GM18951 (cell line): ENCODE data around the gene RIMKLB.
"Not testable (repeated sequence)": the region's sequence is repeated elsewhere in the genome, so short reads cannot be mapped to it uniquely, and the experiment has no call there.

Experiments
- POLR2A ChIP-seq: IDR thresholded peaks from 4 replicates; pipeline ENCODE4 v1.6.1; 2011; ENCODE audit warnings: mild to moderate bottlenecking; ENCODE audit not compliant: insufficient read length, insufficient read depth; ENCODE audit errors: extremely low read depth
- in situ Hi-C: fragments of 300-500 bp; cut with MboI; formaldehyde crosslinking; loops from one replicate; pipeline ENCODE4 v1.12.0; 2022; ENCODE audit warnings: low sequenced_read_pairs, mixed read lengths, inconsistent platforms; ENCODE audit not compliant: unreplicated experiment

RIMKLB gene

GRCh38 chr12:8770499-8770898, 72.7 kb downstream of the RIMKLB start:
- in situ Hi-C loops, result no loop called here
- no peak for TF ChIP-seq POLR2A

- in situ Hi-C loops, result no loop called here
- no peak for TF ChIP-seq POLR2A
Measured at GRCh38 chr12:8771072-8771471, 73.3 kb downstream of the RIMKLB start.

DNA sequence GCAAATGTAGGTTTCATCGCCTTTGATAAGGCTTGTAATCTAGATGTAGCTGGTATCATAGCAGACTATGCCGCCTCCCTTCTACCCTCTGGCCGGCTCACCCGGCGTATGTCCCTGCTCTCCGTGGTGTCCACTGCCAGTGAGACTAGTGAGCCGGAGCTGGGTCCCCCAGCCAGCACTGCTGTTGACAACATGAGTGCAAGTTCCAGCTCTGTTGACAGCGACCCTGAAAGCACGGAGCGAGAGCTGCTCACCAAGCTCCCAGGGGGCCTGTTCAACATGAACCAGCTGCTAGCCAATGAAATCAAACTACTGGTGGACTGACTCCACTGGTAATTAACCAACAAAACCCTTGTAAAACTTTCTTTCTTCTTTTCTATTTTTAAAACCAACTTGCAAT, 75.7 kb downstream of the RIMKLB start:
- in situ Hi-C loops, result no loop called here
- no peak for TF ChIP-seq POLR2A

- in situ Hi-C loops, result no loop called here
- TF ChIP-seq POLR2A, result no peak
Measured at GRCh38 chr12:8779281-8779680, 81.5 kb downstream of the RIMKLB start.

- TF ChIP-seq POLR2A, result no peak
Measured at GRCh38 chr12:8779862-8780261, 82.1 kb downstream of the RIMKLB start.

GRCh38 chr12:8780389-8780788, 82.6 kb downstream of the RIMKLB start:
- no peak for TF ChIP-seq POLR2A
- in situ Hi-C loops, result no loop called here

More at GRCh38 chr12:8779862-8780261, 82.1 kb downstream of the RIMKLB start:
- in situ Hi-C loops, result no loop called here

GRCh38 chr12:8781381-8782127, 83.8 kb downstream of the RIMKLB start:
- in situ Hi-C loops, result no loop called here
- no peak for TF ChIP-seq POLR2A

- no peak for TF ChIP-seq POLR2A
- in situ Hi-C loops, result no loop called here
Measured at GRCh38 chr12:8784290-8784888, 86.6 kb downstream of the RIMKLB start.

DNA sequence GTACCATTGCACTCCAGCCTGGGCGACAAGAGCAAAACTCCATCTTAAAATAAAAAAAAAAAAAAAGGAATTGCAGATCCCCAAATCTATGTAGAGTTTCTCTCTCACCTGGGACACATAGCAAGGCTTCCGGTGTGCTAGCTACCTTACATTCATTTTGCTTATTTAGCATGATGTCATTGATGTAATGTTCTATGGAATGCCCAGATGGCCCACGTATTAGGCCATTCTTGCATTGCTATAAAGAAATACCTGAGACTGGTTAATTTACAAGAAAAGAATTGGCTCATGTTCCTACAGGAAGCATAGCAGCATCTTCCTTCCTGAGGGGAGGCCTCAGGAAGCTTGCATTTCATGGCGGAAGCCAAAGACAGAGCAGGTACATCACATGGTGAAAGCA, 87.7 kb downstream of the RIMKLB start:
- in situ Hi-C loops, result no loop called here
- no peak for TF ChIP-seq POLR2A

DNA sequence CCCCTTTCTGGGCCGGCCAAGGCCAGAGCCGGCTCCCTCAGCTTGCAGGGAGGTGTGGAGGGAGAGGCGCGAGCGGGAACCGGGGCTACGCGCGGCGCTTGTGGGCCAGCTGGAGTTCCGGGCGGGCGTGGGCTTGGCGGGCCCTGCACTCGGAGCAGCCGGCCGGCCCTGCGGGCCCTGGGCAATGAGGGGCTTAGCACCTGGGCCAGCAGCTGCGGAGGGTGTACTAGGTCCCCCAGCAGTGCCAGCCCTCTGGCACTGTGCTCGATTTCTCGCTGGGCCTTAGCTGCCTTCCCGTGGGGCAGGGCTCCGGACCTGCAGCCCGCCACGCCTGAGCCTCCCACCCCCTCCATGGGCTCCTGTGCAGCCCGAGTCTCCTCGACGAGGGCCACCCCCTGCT, 89.4 kb downstream of the RIMKLB start:
- in situ Hi-C loops, result not testable (repeated sequence)

DNA sequence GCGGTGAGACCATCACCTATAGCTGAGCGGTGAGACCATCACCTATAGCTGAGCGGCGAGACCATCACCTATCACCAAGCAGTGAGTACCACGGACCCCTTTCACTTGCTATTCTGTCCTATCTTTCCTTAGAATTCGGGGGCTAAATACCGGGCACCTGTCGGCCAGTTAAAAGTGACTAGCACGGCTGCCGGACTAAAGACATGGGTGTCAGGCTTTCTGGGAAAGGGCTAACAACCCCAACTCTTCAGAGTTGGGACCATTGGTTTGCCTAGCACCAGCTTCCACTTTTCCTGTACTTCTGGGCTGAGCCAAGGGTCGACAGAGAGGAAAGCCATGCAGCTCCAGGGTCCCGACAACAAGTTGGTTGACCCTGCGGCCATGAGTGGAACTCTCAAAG, 90.9 kb downstream of the RIMKLB start:
- in situ Hi-C loops, result not testable (repeated sequence)

GRCh38 chr12:8789341-8790013, 91.7 kb downstream of the RIMKLB start:
- in situ Hi-C loops, result not testable (repeated sequence)

- in situ Hi-C loops, result not testable (repeated sequence)
Measured at GRCh38 chr12:8793226-8793625, 95.4 kb downstream of the RIMKLB start.

DNA sequence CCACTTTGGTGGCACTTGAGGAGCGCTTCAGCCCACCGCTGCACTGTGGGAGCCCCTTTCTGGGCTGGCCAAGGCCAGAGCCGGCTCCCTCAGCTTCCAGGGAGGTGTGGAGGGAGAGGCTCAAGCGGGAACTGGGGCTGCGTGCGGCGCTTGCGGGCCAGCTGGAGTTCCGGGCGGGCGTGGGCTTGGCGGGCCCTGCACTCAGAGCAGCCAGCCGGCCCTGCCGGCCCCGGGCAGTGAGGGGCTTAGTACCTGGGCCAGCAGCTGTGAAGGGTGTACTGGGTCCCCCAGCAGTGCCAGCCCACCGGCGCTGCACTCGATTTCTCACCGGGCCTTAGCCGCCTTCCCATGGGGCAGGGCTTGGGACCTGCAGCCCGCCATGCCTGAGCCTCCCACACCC, 96.8 kb downstream of the RIMKLB start:
- in situ Hi-C loops, result not testable (repeated sequence)
